MM.1S (cell line): ENCODE data around the gene SLC6A19.

Source experiments
- CTCF ChIP-seq: fragments of 300-600 bp; sonication (generic); IDR thresholded peaks from 2 replicates; pipeline ENCODE4 v1.5.1; 2016; ENCODE audit warnings: antibody characterized with exemption, low read length, mixed read lengths
- EZH2 ChIP-seq: fragments of 300-600 bp; sonication (generic); optimal IDR thresholded peaks from 2 replicates; pipeline ENCODE3; 2017; ENCODE audit warnings: low read depth, mild to moderate bottlenecking, antibody characterized with exemption, low read length, mixed read lengths

GRCh38 chr5:1165864-1166263 lies 35.5 kb upstream of the SLC6A19 start:
- TF ChIP-seq CTCF (no peak), EZH2 (no peak)
